ENCODE data around the gene IL17C. TPM values are rescaled to one million over a fixed set of nuclear protein-coding genes. Genes with fewer than 3 reads are reported as not detected.

Gene IL17C
- total and polyA plus RNA-seq, 4 donors = not detected

- peaks cover 0 to 8% (median 0%) of the 10 kb centered on the region in 4 donors for H3K4me1 ChIP-seq (ENCODE audit: control insufficient read depth in 4 of 4, insufficient read depth in 4 of 4, low read length in 3 of 4)
- H3K36me3 ChIP-seq (ENCODE audit: control insufficient read depth in 4 of 4, insufficient read depth in 3 of 4, low read depth in 1 of 4, low read length in 3 of 4) = peaks cover 0 to 8% (median 0%) of the 10 kb centered on the region in 4 donors
- TF ChIP-seq FOXA2 (IDR thresholded peaks at IDR 0.05) (no peak), NR2F2 (IDR thresholded peaks at IDR 0.05) (no peak), SP1 (IDR thresholded peaks at IDR 0.05) (no peak), ATF3 (IDR thresholded peaks at IDR 0.05) (no peak), MAX (IDR thresholded peaks at IDR 0.05) (no peak), GABPA (IDR thresholded peaks at IDR 0.05 in 1 of 2, conservative IDR thresholded peaks at IDR 0.05 in 1 of 2) (no peak)
- H3K27ac ChIP-seq (ENCODE audit: low read depth in 1 of 2, low read length in 2 of 2) = no peak overlapping the region
- WGBS = 80% methylated on average over 13 of the region's 13 CpGs
- H3K4me3 ChIP-seq (ENCODE audit: low read depth in 1 of 3, low read length in 3 of 3) = no peak overlapping the region
- H3K9me3 ChIP-seq (ENCODE audit: control insufficient read depth in 4 of 4, low read length in 3 of 4) = no peaks in the 10 kb centered on the region
- no peak overlapping the region for H3K9ac ChIP-seq (ENCODE audit: low read depth in 1 of 2, low read length in 2 of 2)
- no peaks in the 10 kb centered on the region for H3K27me3 ChIP-seq (ENCODE audit: control insufficient read depth in 4 of 4, insufficient read depth in 4 of 4, low read length in 3 of 4)
- DNase-seq (ENCODE audit: low spot score) = no peak
Observed at GRCh38 chr16:88677721-88678120, 39.3 kb downstream of the IL17C start.

- H3K4me1 ChIP-seq (ENCODE audit: control insufficient read depth in 4 of 4, insufficient read depth in 4 of 4, low read length in 3 of 4) = peaks cover 0 to 8% (median 0%) of the 10 kb centered on the region in 4 donors
- peaks cover 0 to 8% (median 0%) of the 10 kb centered on the region in 4 donors for H3K36me3 ChIP-seq (ENCODE audit: control insufficient read depth in 4 of 4, insufficient read depth in 3 of 4, low read depth in 1 of 4, low read length in 3 of 4)
- no peak for DNase-seq (ENCODE audit: low spot score)
- H3K27me3 ChIP-seq (ENCODE audit: control insufficient read depth in 4 of 4, insufficient read depth in 4 of 4, low read length in 3 of 4) = no peaks in the 10 kb centered on the region
- 64% methylated on average over 32 of the region's 32 CpGs for WGBS
- H3K27ac ChIP-seq (ENCODE audit: low read depth in 1 of 2, low read length in 2 of 2) = no peak overlapping the region
- H3K4me3 ChIP-seq (ENCODE audit: low read depth in 1 of 3, low read length in 3 of 3) = no peak overlapping the region
- no peaks in the 10 kb centered on the region for H3K9me3 ChIP-seq (ENCODE audit: control insufficient read depth in 4 of 4, low read length in 3 of 4)
- TF ChIP-seq YY1 (IDR thresholded peaks at IDR 0.05) = no peak
- TF ChIP-seq HNF4G (IDR thresholded peaks at IDR 0.05) = no peak
- TF ChIP-seq REST (IDR thresholded peaks at IDR 0.05) = no peak
- no peak for TF ChIP-seq SP1 (IDR thresholded peaks at IDR 0.05)
- TF ChIP-seq HNF4A (conservative IDR thresholded peaks at IDR 0.05) = no peak
- TF ChIP-seq GABPA (IDR thresholded peaks at IDR 0.05 in 1 of 2, conservative IDR thresholded peaks at IDR 0.05 in 1 of 2) = no peak
- no peak for TF ChIP-seq NR2F2 (IDR thresholded peaks at IDR 0.05)
- TF ChIP-seq TAF1 (conservative IDR thresholded peaks at IDR 0.05) = no peak
- no peak for TF ChIP-seq MAX (IDR thresholded peaks at IDR 0.05)
- TF ChIP-seq FOXA2 (IDR thresholded peaks at IDR 0.05) = no peak
- no peak for TF ChIP-seq ATF3 (IDR thresholded peaks at IDR 0.05)
- no peak for TF ChIP-seq RAD21 (IDR thresholded peaks at IDR 0.05)
- TF ChIP-seq CTCF (IDR thresholded peaks at IDR 0.05; ENCODE audit: low read depth, low read length, missing input control) = no peak
- TF ChIP-seq JUND (IDR thresholded peaks at IDR 0.05) = no peak
- TF ChIP-seq RXRA (IDR thresholded peaks at IDR 0.05) = no peak
- TF ChIP-seq EGR1 (IDR thresholded peaks at IDR 0.05; ENCODE audit: low read depth in 2 of 2) = no peak
- no peak overlapping the region for H3K9ac ChIP-seq (ENCODE audit: low read depth in 1 of 2, low read length in 2 of 2)
Observed at GRCh38 chr16:88678224-88678979, 40.0 kb downstream of the IL17C start.
